DND-41 (cell line): ENCODE results near the gene NEUROG1.

ENCODE experiments used
- CTCF ChIP-seq: IDR thresholded peaks from 2 replicates; pipeline ENCODE4 v1.5.1; 2012; ENCODE audit warnings: borderline replicate concordance, low read length, moderate library complexity, mild to moderate bottlenecking; ENCODE audit not compliant: poor library complexity, severe bottlenecking; ENCODE audit errors: extremely low read depth
- EZH2 ChIP-seq: IDR thresholded peaks from 3 replicates; pipeline ENCODE4 v1.6.1; 2012; ENCODE audit warnings: borderline replicate concordance, low read depth, mild to moderate bottlenecking, moderate library complexity, low read length, inconsistent platforms; ENCODE audit not compliant: severe bottlenecking

GRCh38 chr5:135571902-135572301 is 36.1 kb upstream of the NEUROG1 start:
- TF ChIP-seq CTCF (no peak), EZH2 (no peak)
